ENCODE results near the gene IL6R.

Gene IL6R

GRCh38 chr1:154471304-154471703, 66.2 kb downstream of the IL6R start:
- Histone ChIP-seq H3K4me1 (ENCODE audit: low read length) (peaks cover 9% of the 10 kb centered on the region), H3K9me3 (ENCODE audit: insufficient read depth, low read length) (no peaks in the 10 kb centered on the region), H3K27ac (ENCODE audit: low read length) (no peak overlapping the region), H3K9ac (ENCODE audit: low read length) (no peak overlapping the region), H3K4me3 (ENCODE audit: low read length) (no peak overlapping the region), H3K4me2 (ENCODE audit: low read length) (no peak overlapping the region), H4K20me1 (ENCODE audit: insufficient read depth, low read length) (no peaks in the 10 kb centered on the region), H3K36me3 (replicated peaks; ENCODE audit: low read depth, low read length) (no peaks in the 10 kb centered on the region), H3K79me2 (ENCODE audit: low read length) (no peaks in the 10 kb centered on the region), H3K27me3 (ENCODE audit: low read depth, low read length) (no peaks in the 10 kb centered on the region), H2AFZ (ENCODE audit: low read depth, low read length) (no peak overlapping the region)
- TF ChIP-seq CTCF (IDR thresholded peaks at IDR 0.05; ENCODE audit: low read depth, low read length): no peak
- TF ChIP-seq EZH2phosphoT487 (IDR thresholded peaks at IDR 0.05; ENCODE audit: low read depth): no peak

GRCh38 chr1:154474802-154475201, 69.7 kb downstream of the IL6R start:
- Histone ChIP-seq H3K4me2 (ENCODE audit: low read length) (no peak overlapping the region), H3K36me3 (replicated peaks; ENCODE audit: low read depth, low read length) (no peaks in the 10 kb centered on the region), H3K79me2 (ENCODE audit: low read length) (no peaks in the 10 kb centered on the region), H3K9me3 (ENCODE audit: insufficient read depth, low read length) (no peaks in the 10 kb centered on the region), H3K4me1 (ENCODE audit: low read length) (peaks cover 24% of the 10 kb centered on the region), H3K27me3 (ENCODE audit: low read depth, low read length) (no peaks in the 10 kb centered on the region), H2AFZ (ENCODE audit: low read depth, low read length) (no peak overlapping the region), H3K27ac (ENCODE audit: low read length) (no peak overlapping the region), H3K4me3 (ENCODE audit: low read length) (no peak overlapping the region), H4K20me1 (ENCODE audit: insufficient read depth, low read length) (no peaks in the 10 kb centered on the region), H3K9ac (ENCODE audit: low read length) (no peak overlapping the region)
- TF ChIP-seq EZH2phosphoT487 (IDR thresholded peaks at IDR 0.05; ENCODE audit: low read depth) (no peak), CTCF (IDR thresholded peaks at IDR 0.05; ENCODE audit: low read depth, low read length) (no peak)

GRCh38 chr1:154476791-154477190, 71.6 kb downstream of the IL6R start:
- H3K9ac ChIP-seq (ENCODE audit: low read length): no peak overlapping the region
- H3K9me3 ChIP-seq (ENCODE audit: insufficient read depth, low read length): no peaks in the 10 kb centered on the region
- no peaks in the 10 kb centered on the region for H3K79me2 ChIP-seq (ENCODE audit: low read length)
- no peaks in the 10 kb centered on the region for H3K36me3 ChIP-seq (replicated peaks; ENCODE audit: low read depth, low read length)
- no peak for TF ChIP-seq CTCF (IDR thresholded peaks at IDR 0.05; ENCODE audit: low read depth, low read length)
- no peak for TF ChIP-seq EZH2phosphoT487 (IDR thresholded peaks at IDR 0.05; ENCODE audit: low read depth)
- no peak overlapping the region for H3K4me3 ChIP-seq (ENCODE audit: low read length)
- H4K20me1 ChIP-seq (ENCODE audit: insufficient read depth, low read length): no peaks in the 10 kb centered on the region
- H3K4me1 ChIP-seq (ENCODE audit: low read length): peaks cover 24% of the 10 kb centered on the region
- H3K4me2 ChIP-seq (ENCODE audit: low read length): no peak overlapping the region
- no peak overlapping the region for H3K27ac ChIP-seq (ENCODE audit: low read length)
- no peak overlapping the region for H2AFZ ChIP-seq (ENCODE audit: low read depth, low read length)
- H3K27me3 ChIP-seq (ENCODE audit: low read depth, low read length): no peaks in the 10 kb centered on the region

- Histone ChIP-seq H3K4me3 (ENCODE audit: low read length) (no peak overlapping the region), H3K36me3 (replicated peaks; ENCODE audit: low read depth, low read length) (no peaks in the 10 kb centered on the region), H3K27me3 (ENCODE audit: low read depth, low read length) (0 out of 2 replicates have a peak, but pooled peaks cover 3% of the 10 kb centered on the region), H3K27ac (ENCODE audit: low read length) (no peak overlapping the region), H2AFZ (ENCODE audit: low read depth, low read length) (peak overlapping the region; percentile 69; the same call in 1 of the 2 replicates), H3K9ac (ENCODE audit: low read length) (peak overlapping the region; percentile 26; the same call in 1 of the 2 replicates), H3K79me2 (ENCODE audit: low read length) (no peaks in the 10 kb centered on the region), H3K4me2 (ENCODE audit: low read length) (peak overlapping the region; percentile 58; the same call in 1 of the 2 replicates), H4K20me1 (ENCODE audit: insufficient read depth, low read length) (no peaks in the 10 kb centered on the region), H3K9me3 (ENCODE audit: insufficient read depth, low read length) (no peaks in the 10 kb centered on the region), H3K4me1 (ENCODE audit: low read length) (peaks cover 24% of the 10 kb centered on the region)
- TF ChIP-seq CTCF (IDR thresholded peaks at IDR 0.05; ENCODE audit: low read depth, low read length): no peak
- no peak for TF ChIP-seq EZH2phosphoT487 (IDR thresholded peaks at IDR 0.05; ENCODE audit: low read depth)
These were observed 72.9 kb downstream of the IL6R start for GRCh38 chr1:154478013-154478412.

Data from OCI-LY3 (cell line).